Liver (tissue), 9 donors: ENCODE results near the gene UBE2QL1. TPM values are rescaled to one million over a fixed set of nuclear protein-coding genes. Genes with fewer than 3 reads are reported as not detected.

ENCODE experiments used
- DNase-seq: peaks from one replicate; pipeline ENCODE4 v3.0.0-alpha.2; 2017; ENCODE audit warnings: low spot score
- H3K27ac ChIP-seq, 2 donors: one replicate each; pipeline ENCODE4 v1.7.0; 2013; ENCODE audit warnings: inconsistent platforms in 2 of 2, low read length in 2 of 2, control low read depth in 1 of 2, low read depth in 1 of 2, mild to moderate bottlenecking in 1 of 2
- H3K27me3 ChIP-seq, 4 donors: one replicate each; pipeline versions ENCODE4 v1.6.1 to v1.7.0; 2013; ENCODE audit warnings: low read length in 3 of 4, inconsistent platforms in 1 of 4, mild to moderate bottlenecking in 1 of 4, moderate library complexity in 1 of 4; ENCODE audit not compliant: control insufficient read depth in 4 of 4, insufficient read depth in 4 of 4
- H3K36me3 ChIP-seq, 4 donors: one replicate each; pipeline versions ENCODE4 v1.6.1 to v1.7.0; 2013; ENCODE audit warnings: low read length in 3 of 4, mild to moderate bottlenecking in 3 of 4, low read depth in 1 of 4, moderate library complexity in 1 of 4; ENCODE audit not compliant: control insufficient read depth in 4 of 4, insufficient read depth in 3 of 4
- H3K4me1 ChIP-seq, 4 donors: one replicate each; pipeline versions ENCODE4 v1.6.1 to v1.7.0; 2013; ENCODE audit warnings: low read length in 3 of 4, mild to moderate bottlenecking in 3 of 4, moderate library complexity in 1 of 4; ENCODE audit not compliant: control insufficient read depth in 4 of 4, insufficient read depth in 4 of 4
- H3K4me3 ChIP-seq, 3 donors: one replicate each; pipeline versions ENCODE4 v1.6.1 to v1.7.0; 2013; ENCODE audit warnings: low read length in 3 of 3, control low read depth in 1 of 3, low read depth in 1 of 3, mild to moderate bottlenecking in 1 of 3
- H3K9ac ChIP-seq, 2 donors: one replicate each; pipeline ENCODE4 v1.7.0; 2013; ENCODE audit warnings: low read length in 2 of 2, mild to moderate bottlenecking in 2 of 2, moderate library complexity in 2 of 2, control low read depth in 1 of 2, low read depth in 1 of 2
- H3K9me3 ChIP-seq, 4 donors: one replicate each; pipeline versions ENCODE4 v1.6.1 to v1.7.0; 2013; ENCODE audit warnings: low read length in 3 of 4; ENCODE audit not compliant: control insufficient read depth in 4 of 4
- ATF3 ChIP-seq: IDR thresholded peaks from 2 replicates; pipeline ENCODE4 v1.6.1; 2016; ENCODE audit warnings: antibody characterized with exemption
- CTCF ChIP-seq: fragments of 150-350 bp; IDR thresholded peaks from 2 replicates; pipeline ENCODE4 v1.5.1; 2017; ENCODE audit warnings: improper control_type of control experiment, low read depth, low read length; ENCODE audit not compliant: missing input control
- EGR1 ChIP-seq, 2 donors: IDR thresholded peaks; 2 replicates each; pipeline ENCODE4 v1.6.1; 2016 to 2018; ENCODE audit warnings: antibody characterized with exemption in 2 of 2, low read depth in 2 of 2
- FOXA1 ChIP-seq: IDR thresholded peaks from 2 replicates; pipeline ENCODE4 v1.6.1; 2016; ENCODE audit warnings: antibody characterized with exemption
- FOXA2 ChIP-seq: IDR thresholded peaks from 2 replicates; pipeline ENCODE4 v1.6.1; 2016; ENCODE audit warnings: antibody characterized with exemption
- GABPA ChIP-seq, 2 donors: IDR thresholded peaks in 1 of 2; conservative IDR thresholded peaks in 1 of 2; 2 replicates each; pipeline ENCODE4 v1.6.1; 2016; ENCODE audit warnings: antibody characterized with exemption in 2 of 2, mild to moderate bottlenecking in 1 of 2, moderate library complexity in 1 of 2
- HNF4A ChIP-seq, 2 donors: conservative IDR thresholded peaks; 2 replicates each; pipeline ENCODE4 v1.6.1; 2016; ENCODE audit warnings: antibody characterized with exemption in 2 of 2, mild to moderate bottlenecking in 2 of 2
- HNF4G ChIP-seq: IDR thresholded peaks from 2 replicates; pipeline ENCODE4 v1.6.1; 2016; ENCODE audit warnings: antibody characterized with exemption
- JUND ChIP-seq, 2 donors: IDR thresholded peaks; 2 replicates each; pipeline ENCODE4 v1.6.1; 2016; ENCODE audit warnings: antibody characterized with exemption in 2 of 2
- MAX ChIP-seq: IDR thresholded peaks from 2 replicates; pipeline ENCODE4 v1.6.1; 2016; ENCODE audit warnings: antibody characterized with exemption
- NR2F2 ChIP-seq: IDR thresholded peaks from 2 replicates; pipeline ENCODE4 v1.6.1; 2016; ENCODE audit warnings: antibody characterized with exemption
- RAD21 ChIP-seq, 2 donors: IDR thresholded peaks; 2 replicates each; pipeline ENCODE4 v1.6.1; 2016; ENCODE audit warnings: antibody characterized with exemption in 2 of 2, mild to moderate bottlenecking in 2 of 2
- REST ChIP-seq: IDR thresholded peaks from 2 replicates; pipeline ENCODE4 v1.6.1; 2016; ENCODE audit warnings: antibody characterized with exemption, mild to moderate bottlenecking
- RXRA ChIP-seq, 2 donors: IDR thresholded peaks; 2 replicates each; pipeline ENCODE4 v1.6.1; 2017 to 2018; ENCODE audit warnings: antibody characterized with exemption in 2 of 2, mild to moderate bottlenecking in 1 of 2
- SP1 ChIP-seq: IDR thresholded peaks from 2 replicates; pipeline ENCODE4 v1.6.1; 2018; ENCODE audit warnings: antibody characterized with exemption, mild to moderate bottlenecking
- TAF1 ChIP-seq: conservative IDR thresholded peaks from 2 replicates; pipeline ENCODE4 v1.6.1; 2016; ENCODE audit warnings: antibody characterized with exemption, mild to moderate bottlenecking
- YY1 ChIP-seq: IDR thresholded peaks from 2 replicates; pipeline ENCODE4 v1.6.1; 2016; ENCODE audit warnings: antibody characterized with exemption, mild to moderate bottlenecking
- ZBTB33 ChIP-seq: IDR thresholded peaks from 2 replicates; pipeline ENCODE4 v1.6.1; 2016; ENCODE audit warnings: antibody characterized with exemption
- WGBS: extraction: QIAGEN DNeasy Blood & Tissue Kit; methylation state at CpG from one replicate; pipeline ENCODE4 v1.1.7; 2013; 5-methylcytosine and 5-hydroxymethylcytosine counted together
- polyA plus RNA-seq, 2 donors: library from polyadenylated mRNA; stranded (reverse) in 1 of 2; unstranded in 1 of 2; fragments of 200-250 nt in 1 of 2; fragments of >200 nt in 1 of 2; fragmentation: Nextera tagmentation in 1 of 2; extraction: Ambion mirVana in 1 of 2; gene quantifications; one replicate each; pipeline versions ENCODE4 v1.2.1 to v1.2.3, GENCODE V29; 2013 to 2015
- total RNA-seq, 2 donors: library from RNA; depleted of rRNA; stranded (reverse); fragments of >200 nt; gene quantifications; one replicate each; pipeline ENCODE4 v1.2.3, GENCODE V29; 2014
- donor health status: healthy.
- donor health status: healthy.
- donor health status: healthy.
- donor health status: healthy.
- donor health status: healthy.

Gene UBE2QL1
- total and polyA plus RNA-seq, 4 donors, result 0.09 to 1.9 (median 0.36) TPM

- Histone ChIP-seq H3K4me1 (peaks cover 10 to 38% (median 24%) of the 10 kb centered on the region in 4 donors), H3K9ac (peak overlapping the region in 1 of 2 donors; percentile 18), H3K4me3 (no peak overlapping the region), H3K9me3 (no peaks in the 10 kb centered on the region), H3K27me3 (no peaks in the 10 kb centered on the region), H3K36me3 (no peaks in the 10 kb centered on the region), H3K27ac (peak overlapping the region; percentile 70 to 86)
- TF ChIP-seq ATF3 (peak; percentile 63), SP1 (peak; percentile 4), RAD21 (IDR thresholded peaks at IDR 0.05) (no peak), HNF4G (no peak), JUND (IDR thresholded peaks at IDR 0.05) (no peak), YY1 (peak; percentile 54), MAX (peak; percentile 22), TAF1 (no peak), GABPA (IDR thresholded peaks at IDR 0.05 in 1 of 2, conservative IDR thresholded peaks at IDR 0.05 in 1 of 2) (no peak), FOXA2 (no peak), CTCF (no peak), ZBTB33 (no peak), NR2F2 (no peak), HNF4A (conservative IDR thresholded peaks at IDR 0.05) (peak; percentile 54 to 60), REST (no peak), EGR1 (IDR thresholded peaks at IDR 0.05; ENCODE audit: low read depth in 2 of 2) (no peak), RXRA (IDR thresholded peaks at IDR 0.05) (peak in 1 of 2 donors; percentile 47), FOXA1 (no peak)
- DNase-seq, result no peak
- 49% methylated on average over 5 of the region's 5 CpGs for WGBS
These were observed 47.5 kb downstream of the UBE2QL1 start for GRCh38 chr5:6496207-6496584.
